ENCODE measurements around the gene CRKL. TPM values are rescaled to one million over a fixed set of nuclear protein-coding genes. Genes with fewer than 3 reads are reported as not detected.

Gene CRKL
- total RNA-seq, 4 donors from 2014 or later: 38.2 to 46.2 (median 44.4) TPM

- H3K36me3 ChIP-seq: peaks cover 10 to 38% (median 22%) of the 10 kb centered on the region in 3 donors
- DNase-seq: peak; percentile 87
- H3K4me3 ChIP-seq: peak within 1 kb of the TSS; percentile 80 to 93 (median 84)
- H3K9me3 ChIP-seq: no peaks in the 10 kb centered on the region
- TF ChIP-seq POLR2A (IDR thresholded peaks at IDR 0.05) (peak in 3 of 4 donors; percentile 44 to 85 (median 84)), CTCF (IDR thresholded peaks at IDR 0.05) (peak in 1 of 6 experiments; percentile 11)
- no peaks in the 10 kb centered on the region for H3K27me3 ChIP-seq
- peak within 1 kb of the TSS; percentile 99 to 100 (median 100) for H3K27ac ChIP-seq
- WGBS, 2 donors: 0% methylated on average over 26 of the region's 83 CpGs; no CpG with 5 or more reads in 1 of the 2 donors
- H3K4me1 ChIP-seq: peaks cover 18 to 48% (median 29%) of the 10 kb centered on the region in 3 donors
- intact Hi-C loops (cut with DNase I): no loop called here
These were observed 84.6 kb downstream of the CRKL start, which contains the start of gene THAP7 for GRCh38 chr22:21001601-21002325. Gene THAP7 (minus strand): TSS chr22:21002118. CDS start chr22:21001911, 207 bp downstream.

Other genes with a start within 250 kb of the CRKL start
- under 1 TPM in 2 of 4 donors, not detected in 2; 0.38 to 0.42 TPM for gene SERPIND1, start 143.3 kb upstream of the CRKL start, total RNA-seq
- gene PI4KA, start 58.6 kb upstream of the CRKL start, total RNA-seq: 10 to 100 TPM; 25.4 to 48.6 (median 33.8) TPM
- gene SNAP29, start 58.4 kb upstream of the CRKL start, total RNA-seq: 10 to 100 TPM; 13.0 to 19.6 (median 17.1) TPM
- gene AIFM3, start 49.8 kb downstream of the CRKL start, total RNA-seq: 1 to 10 TPM in 2 of 4 donors, under 1 TPM in 2; 0.30 to 1.9 (median 0.94) TPM
- gene LZTR1, start 64.9 kb downstream of the CRKL start, total RNA-seq: 10 to 100 TPM; 15.3 to 44.4 (median 25.5) TPM
- gene THAP7, start 84.7 kb downstream of the CRKL start, total RNA-seq: 10 to 100 TPM; 13.2 to 38.7 (median 32.0) TPM
- gene P2RX6, start 97.8 kb downstream of the CRKL start, total RNA-seq: under 1 TPM in 3 of 4 donors, not detected in 1; 0.18 to 0.76 (median 0.50) TPM
- 10 to 100 TPM in 1 of 4 donors, 1 to 10 TPM in 3; 2.5 to 11.7 (median 4.5) TPM for gene SLC7A4, start 115.2 kb downstream of the CRKL start, total RNA-seq
- under 1 TPM in 1 of 4 donors, not detected in 3; 0.04 TPM for gene LRRC74B, start 128.5 kb downstream of the CRKL start, total RNA-seq

All from esophagus squamous epithelium (tissue), 5 donors.